ENCODE measurements around the gene EPB41L3.
"Not testable (repeated sequence)": the region's sequence is repeated elsewhere in the genome, so short reads cannot be mapped to it uniquely, and the experiment has no call there.

The EPB41L3 gene

GRCh38 chr18:5543773-5544389, at the start of gene EPB41L3:
Gene EPB41L3 (minus strand): TSS chr18:5543997. CDS start chr18:5489183, 54,814 bp downstream.
- no peak for DNase-seq

GRCh38 chr18:5588529-5588928, 44.7 kb upstream of the EPB41L3 start:
- DNase-seq: no peak

- DNase-seq: no peak
Observed at GRCh38 chr18:5585653-5586052, 41.9 kb upstream of the EPB41L3 start.

- no peak for DNase-seq
Observed at GRCh38 chr18:5584746-5585417, 41.1 kb upstream of the EPB41L3 start.

GRCh38 chr18:5582849-5583681, 39.3 kb upstream of the EPB41L3 start:
- DNase-seq: no peak

GRCh38 chr18:5582076-5582475, 38.3 kb upstream of the EPB41L3 start:
- no peak for DNase-seq

- DNase-seq: no peak
Observed at GRCh38 chr18:5574843-5575242, 31.0 kb upstream of the EPB41L3 start.

- no peak for DNase-seq
Observed at GRCh38 chr18:5571666-5572065, 27.9 kb upstream of the EPB41L3 start.

- not testable (repeated sequence) for DNase-seq
Observed at GRCh38 chr18:5570613-5571012, 26.8 kb upstream of the EPB41L3 start.

- DNase-seq: no peak
Observed at GRCh38 chr18:5568416-5568815, 24.6 kb upstream of the EPB41L3 start.

- DNase-seq: no peak
Observed at GRCh38 chr18:5558851-5559250, 15.1 kb upstream of the EPB41L3 start.

- no peak for DNase-seq
Observed at GRCh38 chr18:5556310-5556974, 12.6 kb upstream of the EPB41L3 start.

- no peak for DNase-seq
Observed at GRCh38 chr18:5554629-5555028, 10.8 kb upstream of the EPB41L3 start.

GRCh38 chr18:5546660-5547059, 2.9 kb upstream of the EPB41L3 start:
- DNase-seq: peak; percentile 53

- no peak for DNase-seq
Observed at GRCh38 chr18:5543036-5543680, 639 bp downstream of the EPB41L3 start.

GRCh38 chr18:5542515-5543035, 1.2 kb downstream of the EPB41L3 start:
- no peak for DNase-seq

- no peak for DNase-seq
Observed at GRCh38 chr18:5541644-5542043, 2.2 kb downstream of the EPB41L3 start.

- DNase-seq: no peak
Observed at GRCh38 chr18:5539391-5539790, 4.4 kb downstream of the EPB41L3 start.

GRCh38 chr18:5538544-5538943, 5.3 kb downstream of the EPB41L3 start:
- no peak for DNase-seq

GRCh38 chr18:5537860-5538259, 5.9 kb downstream of the EPB41L3 start:
- DNase-seq: no peak

- DNase-seq: no peak
Observed at GRCh38 chr18:5534845-5535244, 9.0 kb downstream of the EPB41L3 start.

GRCh38 chr18:5532066-5532465, 11.7 kb downstream of the EPB41L3 start:
- no peak for DNase-seq
